GM10266 (cell line): ENCODE data around the gene MAP3K10.

ENCODE experiments used
- DNase-seq: peaks from one replicate; pipeline ENCODE4 v3.0.0; 2012; ENCODE audit errors: extremely low spot score
- TF ChIP-seq, protein P1 (sequence below): IDR thresholded peaks from 2 replicates; pipeline ENCODE4 v1.5.1; 2012; ENCODE audit warnings: mild to moderate bottlenecking, low read depth; ENCODE audit not compliant: control insufficient read depth, insufficient read depth; ENCODE audit errors: missing control alignments

The MAP3K10 gene

DNA sequence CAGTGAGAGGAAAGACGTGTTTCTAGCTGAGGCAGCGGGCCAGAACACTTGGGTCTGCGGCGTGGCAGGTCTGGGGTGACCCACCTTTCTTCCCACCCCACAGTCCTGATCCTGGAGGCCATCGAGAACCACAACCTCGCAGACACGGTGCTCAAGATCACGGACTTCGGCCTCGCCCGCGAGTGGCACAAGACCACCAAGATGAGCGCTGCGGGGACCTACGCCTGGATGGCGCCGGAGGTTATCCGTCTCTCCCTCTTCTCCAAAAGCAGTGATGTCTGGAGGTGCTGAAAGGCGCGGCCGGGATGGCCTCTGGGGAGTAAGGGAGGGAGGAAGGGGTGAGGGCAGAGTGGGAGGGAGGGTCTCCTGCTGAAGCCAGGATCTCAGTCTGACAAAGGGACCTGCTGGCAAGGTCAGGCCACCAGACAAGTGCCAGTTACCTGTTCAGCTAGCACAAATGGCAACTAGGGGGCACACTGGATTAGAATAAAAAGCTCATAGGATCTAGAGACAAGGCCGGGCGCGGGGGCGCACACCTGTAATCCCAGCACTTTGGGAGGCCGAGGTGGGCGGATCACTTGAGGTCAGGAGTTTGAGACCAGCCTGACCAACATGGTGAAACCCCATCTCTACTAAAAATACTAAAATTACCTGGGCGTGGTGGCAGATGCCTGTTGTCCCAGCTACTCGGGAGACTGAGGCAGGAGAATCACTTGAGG is 7.2 kb downstream of the MAP3K10 start:
- TF ChIP-seq, protein P1, sequence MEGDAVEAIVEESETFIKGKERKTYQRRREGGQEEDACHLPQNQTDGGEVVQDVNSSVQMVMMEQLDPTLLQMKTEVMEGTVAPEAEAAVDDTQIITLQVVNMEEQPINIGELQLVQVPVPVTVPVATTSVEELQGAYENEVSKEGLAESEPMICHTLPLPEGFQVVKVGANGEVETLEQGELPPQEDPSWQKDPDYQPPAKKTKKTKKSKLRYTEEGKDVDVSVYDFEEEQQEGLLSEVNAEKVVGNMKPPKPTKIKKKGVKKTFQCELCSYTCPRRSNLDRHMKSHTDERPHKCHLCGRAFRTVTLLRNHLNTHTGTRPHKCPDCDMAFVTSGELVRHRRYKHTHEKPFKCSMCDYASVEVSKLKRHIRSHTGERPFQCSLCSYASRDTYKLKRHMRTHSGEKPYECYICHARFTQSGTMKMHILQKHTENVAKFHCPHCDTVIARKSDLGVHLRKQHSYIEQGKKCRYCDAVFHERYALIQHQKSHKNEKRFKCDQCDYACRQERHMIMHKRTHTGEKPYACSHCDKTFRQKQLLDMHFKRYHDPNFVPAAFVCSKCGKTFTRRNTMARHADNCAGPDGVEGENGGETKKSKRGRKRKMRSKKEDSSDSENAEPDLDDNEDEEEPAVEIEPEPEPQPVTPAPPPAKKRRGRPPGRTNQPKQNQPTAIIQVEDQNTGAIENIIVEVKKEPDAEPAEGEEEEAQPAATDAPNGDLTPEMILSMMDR, result no peak
- no peak for DNase-seq

DNA sequence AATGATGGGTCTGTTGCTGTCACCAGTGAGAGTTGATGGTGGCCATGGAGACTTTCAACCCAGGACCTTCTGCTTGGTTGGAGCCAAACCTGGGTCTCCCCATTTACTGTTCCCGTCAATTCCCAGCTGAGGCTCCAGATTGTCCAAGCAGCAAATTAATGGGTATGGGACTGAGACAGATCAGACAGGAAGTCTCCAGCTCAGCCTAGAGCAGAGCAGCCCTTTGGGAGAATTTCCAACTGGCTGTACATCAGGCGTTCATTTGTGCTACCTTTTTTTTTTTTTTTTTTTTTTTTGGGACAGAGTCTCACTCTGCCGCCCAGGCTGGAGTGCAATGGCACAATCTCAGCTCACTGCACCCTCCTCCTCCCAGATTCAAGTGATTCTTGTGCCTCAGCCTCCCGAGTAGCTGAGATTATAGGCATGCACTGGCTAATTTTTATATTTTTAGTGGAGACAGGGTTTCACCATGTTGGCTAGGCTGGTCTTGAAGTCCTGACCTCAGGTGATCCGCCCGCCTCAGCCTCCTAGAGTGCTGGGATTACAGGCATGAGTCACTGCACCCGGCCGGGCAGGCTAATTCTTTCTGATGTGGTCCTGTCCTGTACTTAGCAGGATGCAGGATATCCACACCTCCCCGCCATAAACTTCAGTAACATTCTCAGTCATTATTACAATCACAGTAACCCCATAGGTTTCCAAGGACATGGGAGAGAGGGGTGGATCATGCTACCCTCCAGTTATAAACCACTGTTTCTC is 9.3 kb downstream of the MAP3K10 start:
- TF ChIP-seq, protein P1, result no peak
- DNase-seq, result no peak

DNA sequence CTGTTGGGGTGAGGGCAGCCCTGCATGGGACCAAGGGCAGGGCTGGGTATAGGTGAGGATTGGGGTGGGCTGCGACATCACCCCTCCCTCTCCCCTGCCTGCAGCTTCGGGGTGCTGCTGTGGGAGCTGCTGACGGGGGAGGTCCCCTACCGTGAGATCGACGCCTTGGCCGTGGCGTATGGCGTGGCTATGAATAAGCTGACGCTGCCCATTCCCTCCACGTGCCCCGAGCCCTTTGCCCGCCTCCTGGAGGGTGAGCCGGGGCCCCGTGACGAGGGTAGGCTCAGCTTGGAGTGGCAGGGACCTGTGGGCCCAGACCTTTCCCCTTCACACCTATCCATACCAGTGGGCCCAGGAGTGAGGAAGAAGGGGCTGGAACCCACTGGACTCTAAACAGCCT is 13.2 kb downstream of the MAP3K10 start:
- no peak for DNase-seq
- TF ChIP-seq, protein P1, result no peak

DNA sequence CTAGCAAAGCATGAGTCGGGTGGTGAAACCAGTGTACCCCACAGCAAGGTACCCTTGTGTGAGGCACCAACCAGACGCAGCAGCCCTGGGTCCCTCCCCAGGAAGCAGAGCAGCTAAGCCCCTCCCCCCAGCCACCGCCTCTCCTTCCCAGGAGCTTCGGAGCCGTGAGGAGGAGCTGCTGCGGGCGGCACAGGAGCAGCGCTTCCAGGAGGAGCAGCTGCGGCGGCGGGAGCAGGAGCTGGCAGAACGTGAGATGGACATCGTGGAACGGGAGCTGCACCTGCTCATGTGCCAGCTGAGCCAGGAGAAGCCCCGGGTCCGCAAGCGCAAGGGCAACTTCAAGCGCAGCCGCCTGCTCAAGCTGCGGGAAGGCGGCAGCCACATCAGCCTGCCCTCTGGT is 14.5 kb downstream of the MAP3K10 start:
- TF ChIP-seq, protein P1, result no peak
- no peak for DNase-seq

DNA sequence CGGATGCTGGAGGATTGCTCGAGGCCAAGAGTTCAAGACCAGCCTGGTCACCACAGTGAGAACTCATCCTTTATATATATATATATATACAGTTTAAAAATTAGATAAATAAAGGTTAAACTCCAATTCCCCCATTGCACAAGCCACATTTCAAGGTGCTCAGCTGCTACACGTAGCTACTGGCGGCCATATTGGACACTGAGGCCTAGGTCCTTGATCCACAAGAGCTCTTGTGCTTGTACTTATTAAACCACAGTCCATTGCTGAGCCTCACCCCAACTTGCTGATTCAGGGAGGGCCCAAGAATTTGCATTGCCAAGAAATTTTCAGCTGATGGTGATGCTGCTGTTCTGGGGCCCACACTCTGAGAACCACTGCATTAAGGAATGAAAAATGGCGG is 17.4 kb downstream of the MAP3K10 start:
- TF ChIP-seq, protein P1, result no peak
- no peak for DNase-seq

DNA sequence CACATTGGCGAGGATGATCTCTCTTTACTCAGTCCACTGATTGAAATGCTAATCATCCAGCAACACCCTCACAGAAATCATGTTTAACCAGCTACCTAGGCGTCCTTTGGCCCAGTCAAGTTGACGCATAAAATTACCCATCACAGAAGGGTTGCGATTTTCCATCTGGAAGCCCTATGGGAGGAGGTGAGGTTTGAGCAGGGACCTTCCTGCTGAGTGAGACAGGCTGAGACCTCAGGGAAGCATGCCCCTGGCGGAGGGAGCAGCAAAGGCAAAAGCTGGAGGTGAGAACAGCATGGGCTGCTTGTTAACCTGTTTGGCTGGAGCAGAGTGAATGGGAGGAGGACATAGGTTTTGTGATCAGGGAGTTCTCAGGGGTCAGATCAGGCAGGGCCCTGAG is 19.7 kb downstream of the MAP3K10 start:
- TF ChIP-seq, protein P1, result no peak
- DNase-seq, result no peak

DNA sequence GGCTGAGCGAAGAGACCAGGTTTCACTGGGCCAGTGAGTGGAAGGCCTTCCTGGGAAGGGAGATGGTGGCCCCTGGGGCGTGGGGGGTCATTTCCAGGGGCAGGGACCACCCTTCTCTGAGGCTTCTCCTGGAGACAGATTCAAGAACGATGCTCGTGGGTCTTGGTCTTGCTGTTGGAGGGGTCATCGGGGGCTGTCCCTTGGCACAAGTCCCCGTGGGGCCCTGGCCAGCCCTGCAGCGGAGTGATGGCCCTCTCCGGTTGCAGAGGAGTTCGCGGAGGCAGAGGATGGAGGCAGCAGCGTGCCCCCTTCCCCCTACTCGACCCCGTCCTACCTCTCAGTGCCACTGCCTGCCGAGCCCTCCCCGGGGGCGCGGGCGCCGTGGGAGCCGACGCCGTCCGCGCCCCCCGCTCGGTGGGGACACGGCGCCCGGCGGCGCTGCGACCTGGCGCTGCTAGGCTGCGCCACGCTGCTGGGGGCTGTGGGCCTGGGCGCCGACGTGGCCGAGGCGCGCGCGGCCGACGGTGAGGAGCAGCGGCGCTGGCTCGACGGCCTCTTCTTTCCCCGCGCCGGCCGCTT is 22.1 kb downstream of the MAP3K10 start:
- DNase-seq, result no peak
- TF ChIP-seq, protein P1, result no peak
